ENCODE data around the gene ERN1. TPM values are rescaled to one million over a fixed set of nuclear protein-coding genes. Genes with fewer than 3 reads are reported as not detected.
A peak's percentile ranks its signal among the peaks of the same experiment; 100 is the strongest.

ERN1 gene
- total and polyA plus RNA-seq, 2 of the 13 experiments (the other 11 are each of a cell fraction or from before 2014, with no cell fraction given) = 6.0 to 12.7 TPM

GRCh38 chr17:64128787-64129514, 993 bp downstream of the ERN1 start (continued):
- 0 out of 2 replicates have a peak, but pooled peaks have one; percentile 60 for TF ChIP-seq SNAI1 (CRISPR knock-in tag; IDR thresholded peaks at IDR 0.05; ENCODE audit: borderline replicate concordance)
- 0 out of 2 replicates have a peak, but pooled peaks have one; percentile 8 for TF ChIP-seq HDAC2 (CRISPR knock-in tag; IDR thresholded peaks at IDR 0.05)
- 0 out of 2 replicates have a peak, but pooled peaks have one; percentile 5 for TF ChIP-seq DPF2 (CRISPR knock-in tag; IDR thresholded peaks at IDR 0.05; ENCODE audit: borderline replicate concordance, low read depth)
- no peak for TF ChIP-seq SMC3 (IDR thresholded peaks at IDR 0.05; ENCODE audit: low read length)
- no peak for TF ChIP-seq ZNF350 (CRISPR knock-in tag; IDR thresholded peaks at IDR 0.05; ENCODE audit: borderline replicate concordance, low read depth)
- no peak for TF ChIP-seq HMG20B (CRISPR knock-in tag; conservative IDR thresholded peaks at IDR 0.05)
- no peak for TF ChIP-seq PATZ1 (CRISPR knock-in tag; IDR thresholded peaks at IDR 0.05)
- no peak for TF ChIP-seq YY1 (IDR thresholded peaks at IDR 0.05; ENCODE audit: insufficient read depth, insufficient replicate concordance, low read depth, low read length)
- 0 out of 2 replicates have a peak, but pooled peaks have one; percentile 12 for TF ChIP-seq ZNF414 (CRISPR knock-in tag; IDR thresholded peaks at IDR 0.05)
- 0 out of 2 replicates have a peak, but pooled peaks have one; percentile 5 for TF ChIP-seq ZFP90 (CRISPR knock-in tag; IDR thresholded peaks at IDR 0.05; ENCODE audit: borderline replicate concordance)
- TF ChIP-seq MAX (IDR thresholded peaks at IDR 0.05) = 0 out of 2 replicates have a peak, but pooled peaks have one; percentile 17
- no peak for TF ChIP-seq NR2C2 (CRISPR knock-in tag; IDR thresholded peaks at IDR 0.05; ENCODE audit: borderline replicate concordance)
- TF ChIP-seq HDAC1 (CRISPR knock-in tag; IDR thresholded peaks at IDR 0.05) = 0 out of 2 replicates have a peak, but pooled peaks have one; percentile 6

All from HepG2 (cell line).